Large intestine (tissue), 3 donors: ENCODE measurements around the gene PTPN4. TPM values are rescaled to one million over a fixed set of nuclear protein-coding genes. Genes with fewer than 3 reads are reported as not detected.

Experiments
- DNase-seq, 2 donors: peaks; one replicate each; pipeline versions ENCODE4 v3.0.0 to v3.0.0-alpha.2; 2013
- H3K27ac ChIP-seq: one replicate; pipeline ENCODE4 v1.5.1; 2013; ENCODE audit warnings: low read length
- H3K27me3 ChIP-seq: 2 replicates; pipeline ENCODE4 v1.6.1; 2013; ENCODE audit warnings: low read length; ENCODE audit not compliant: control insufficient read depth, insufficient read depth
- H3K36me3 ChIP-seq: 2 replicates; pipeline ENCODE4 v1.6.1; 2013; ENCODE audit warnings: low read length; ENCODE audit not compliant: control insufficient read depth, insufficient read depth
- H3K4me1 ChIP-seq: one replicate; pipeline ENCODE4 v1.6.1; 2013; ENCODE audit warnings: low read length; ENCODE audit not compliant: control insufficient read depth, insufficient read depth
- H3K4me3 ChIP-seq: one replicate; pipeline ENCODE4 v1.5.1; 2013; ENCODE audit warnings: low read length
- H3K9me3 ChIP-seq: one replicate; pipeline ENCODE4 v1.6.1; 2013; ENCODE audit warnings: mild to moderate bottlenecking, low read depth, low read length, moderate library complexity; ENCODE audit not compliant: control insufficient read depth
- WGBS: methylation state at CpG from one replicate; pipeline ENCODE4 v1.1.5; 2013; ENCODE audit warnings: low lambda C conversion rate; ENCODE audit not compliant: insufficient coverage; 5-methylcytosine and 5-hydroxymethylcytosine counted together
- polyA plus RNA-seq: library from polyadenylated mRNA; unstranded; fragments of 120-200 nt; gene quantifications from one replicate; pipeline ENCODE4 v1.2.1, GENCODE V29; 2013

Gene PTPN4
- polyA plus RNA-seq, 1 donor: 13.3 TPM

DNA sequence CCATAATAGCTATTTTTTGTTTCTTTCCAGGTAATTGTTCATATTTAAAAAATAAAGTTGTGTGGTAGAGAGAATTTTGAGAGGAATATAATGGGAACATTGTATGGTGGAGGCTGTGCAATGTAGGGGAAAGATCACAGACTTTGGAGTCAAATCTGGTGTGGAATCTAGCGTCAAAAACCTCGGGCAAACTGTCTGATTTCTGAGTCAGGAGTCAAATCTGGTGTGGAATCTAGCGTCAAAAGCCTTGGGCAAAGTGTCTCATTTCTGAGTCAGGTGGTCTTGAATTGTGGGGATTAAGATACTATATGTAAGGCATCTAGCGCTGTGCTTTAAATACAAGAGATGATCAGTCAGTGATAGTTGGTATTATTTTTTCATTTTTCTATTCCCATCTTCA lies 5.1 kb downstream of the PTPN4 start:
- WGBS: no CpG with 5 or more reads among the region's 4 CpGs
- Histone ChIP-seq H3K9me3 (no peaks in the 10 kb centered on the region), H3K27ac (no peak overlapping the region), H3K4me1 (no peaks in the 10 kb centered on the region), H3K36me3 (no peaks in the 10 kb centered on the region), H3K4me3 (no peak overlapping the region), H3K27me3 (no peaks in the 10 kb centered on the region)
- DNase-seq: no peak

DNA sequence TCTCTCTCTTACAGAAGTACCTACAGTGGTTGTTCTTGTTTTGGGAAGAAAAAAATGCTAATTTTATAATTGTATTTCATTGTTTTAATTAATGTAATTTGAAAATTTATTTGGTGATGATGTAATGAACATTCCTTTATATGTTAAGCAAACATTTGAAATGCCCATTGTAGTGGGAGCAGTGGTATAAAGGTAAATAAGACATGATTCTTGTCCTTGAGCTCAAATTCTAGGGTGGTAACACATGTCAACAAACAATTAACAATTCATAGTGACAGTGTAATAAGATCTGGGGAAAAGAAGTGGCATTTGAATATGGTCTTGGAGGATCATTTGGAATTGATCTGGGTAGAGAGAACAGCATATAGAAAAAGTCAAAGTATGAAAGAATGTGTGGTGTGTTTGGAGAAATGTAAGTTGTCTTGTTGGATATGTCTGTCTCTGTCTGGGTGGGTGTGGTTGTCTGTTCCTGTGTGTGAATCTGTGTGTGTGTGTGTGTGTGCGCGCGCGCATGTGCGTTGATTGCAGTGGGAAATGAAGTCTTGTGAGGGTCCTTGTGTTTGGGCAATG lies 5.8 kb downstream of the PTPN4 start:
- WGBS: no CpG with 5 or more reads among the region's 5 CpGs
- Histone ChIP-seq H3K4me3 (no peak overlapping the region), H3K36me3 (no peaks in the 10 kb centered on the region), H3K27me3 (no peaks in the 10 kb centered on the region), H3K9me3 (no peaks in the 10 kb centered on the region), H3K27ac (no peak overlapping the region), H3K4me1 (no peaks in the 10 kb centered on the region)
- no peak for DNase-seq

DNA sequence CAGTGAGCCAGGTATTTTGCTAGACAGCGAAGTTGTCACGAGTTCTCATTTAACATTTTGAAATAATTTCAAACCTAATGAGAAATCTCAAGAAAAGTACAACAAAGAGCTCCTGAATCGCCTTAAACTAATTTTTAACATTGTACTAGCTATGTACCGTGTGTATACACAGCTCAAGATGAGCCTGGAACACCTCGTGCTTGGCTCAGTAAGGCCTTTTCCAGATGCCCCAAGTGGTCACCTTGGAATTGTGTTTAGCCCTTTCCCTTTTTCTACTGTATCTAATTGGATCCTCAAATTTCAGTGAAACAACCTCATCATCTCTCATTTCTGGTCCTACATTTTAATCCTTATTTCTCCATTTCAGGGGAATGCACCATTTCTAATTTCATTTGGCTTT lies 7.2 kb downstream of the PTPN4 start:
- no peak for DNase-seq
- 100% methylated on average over 2 of the region's 5 CpGs for WGBS
- H3K4me1 ChIP-seq: no peaks in the 10 kb centered on the region
- H3K4me3 ChIP-seq: no peak overlapping the region
- no peaks in the 10 kb centered on the region for H3K27me3 ChIP-seq
- no peak overlapping the region for H3K27ac ChIP-seq
- no peaks in the 10 kb centered on the region for H3K9me3 ChIP-seq
- H3K36me3 ChIP-seq: no peaks in the 10 kb centered on the region

DNA sequence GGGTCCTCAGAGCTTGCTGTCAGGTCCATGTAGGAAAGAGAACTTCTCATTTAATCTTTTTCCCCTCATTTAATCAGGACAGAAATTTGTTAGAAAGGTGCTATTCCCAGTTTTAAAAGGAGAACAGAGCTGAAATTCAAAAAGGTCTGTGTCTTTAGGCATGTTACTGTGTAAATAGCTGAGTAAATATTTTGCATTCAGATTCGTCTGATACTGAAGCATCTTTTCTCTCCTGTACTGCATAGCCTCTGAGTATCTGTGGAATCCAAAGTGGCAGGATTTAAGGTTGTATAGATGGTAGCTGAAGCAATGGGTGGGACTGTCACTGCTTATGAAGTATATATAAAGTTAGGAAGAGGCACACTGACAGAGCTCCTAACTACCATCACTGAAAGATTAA lies 9.0 kb downstream of the PTPN4 start:
- Histone ChIP-seq H3K27me3 (no peaks in the 10 kb centered on the region), H3K27ac (no peak overlapping the region), H3K4me3 (no peak overlapping the region), H3K4me1 (no peaks in the 10 kb centered on the region), H3K36me3 (no peaks in the 10 kb centered on the region), H3K9me3 (no peaks in the 10 kb centered on the region)
- DNase-seq: no peak
- no CpG with 5 or more reads among the region's 1 CpG for WGBS

DNA sequence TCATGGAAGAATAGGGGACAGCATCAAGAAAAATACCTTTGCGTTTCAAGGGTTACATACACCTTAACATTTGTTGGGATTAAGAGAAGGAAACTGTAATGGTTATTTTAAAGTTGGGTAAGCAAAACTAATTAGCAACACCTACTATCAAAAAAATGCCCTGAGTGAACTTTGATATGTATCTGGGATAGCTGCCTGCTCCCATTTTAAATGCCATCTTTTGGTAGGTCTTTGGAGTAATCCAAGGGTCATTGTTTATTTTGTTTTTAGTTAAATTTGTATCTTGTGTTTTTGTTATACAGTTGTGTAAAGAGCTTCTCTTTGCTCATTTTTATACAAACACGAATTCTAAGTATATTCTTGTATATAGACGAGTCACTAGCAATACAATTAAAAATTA lies 9.9 kb downstream of the PTPN4 start:
- H3K9me3 ChIP-seq: no peaks in the 10 kb centered on the region
- no peaks in the 10 kb centered on the region for H3K27me3 ChIP-seq
- no peaks in the 10 kb centered on the region for H3K36me3 ChIP-seq
- H3K4me3 ChIP-seq: no peak overlapping the region
- H3K27ac ChIP-seq: no peak overlapping the region
- whole genome bisulfite sequencing: 100% methylated on average over 2 of the region's 3 CpGs
- DNase-seq: no peak
- H3K4me1 ChIP-seq: no peaks in the 10 kb centered on the region

DNA sequence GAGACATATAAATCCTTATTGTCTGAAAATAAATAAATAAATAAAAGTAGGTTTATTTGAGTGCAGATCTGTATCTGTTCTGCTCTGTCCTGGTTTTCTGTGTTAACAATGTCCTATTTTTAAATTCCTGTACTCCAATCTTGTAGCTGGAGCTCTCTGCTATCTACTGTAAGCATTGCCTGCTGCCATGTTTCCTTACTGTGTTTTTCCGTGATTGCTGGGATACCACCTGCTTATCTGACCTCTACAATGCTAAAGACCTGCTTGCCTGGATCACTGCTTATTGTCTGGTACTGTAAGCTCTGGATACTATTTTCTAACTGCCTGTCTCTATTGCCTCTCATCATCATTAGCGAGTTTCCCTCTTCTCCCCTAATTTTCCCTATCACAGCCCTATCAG lies 11.6 kb downstream of the PTPN4 start:
- no peak overlapping the region for H3K4me3 ChIP-seq
- no peaks in the 10 kb centered on the region for H3K36me3 ChIP-seq
- H3K27ac ChIP-seq: no peak overlapping the region
- WGBS: no CpG with 5 or more reads among the region's 2 CpGs
- H3K27me3 ChIP-seq: no peaks in the 10 kb centered on the region
- no peak for DNase-seq
- H3K4me1 ChIP-seq: no peaks in the 10 kb centered on the region
- no peaks in the 10 kb centered on the region for H3K9me3 ChIP-seq

DNA sequence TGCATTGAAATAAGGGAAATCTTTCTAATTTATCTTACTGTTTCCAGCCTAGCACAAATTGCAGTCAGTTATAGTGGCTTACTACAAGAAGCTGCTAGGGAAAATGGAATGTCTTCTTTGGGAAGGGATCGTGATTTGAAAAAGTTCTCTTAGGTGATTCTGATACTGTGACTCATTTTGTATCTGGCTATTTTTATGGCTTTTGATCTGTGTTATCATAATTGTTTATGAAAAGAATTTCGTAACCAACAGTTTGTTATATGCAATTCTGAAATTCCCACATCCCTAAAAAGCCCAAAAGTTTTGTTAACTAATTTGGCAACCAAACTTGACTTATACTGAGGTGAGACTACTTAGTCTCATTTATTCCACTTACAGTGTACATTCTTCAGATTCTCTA lies 12.4 kb downstream of the PTPN4 start:
- Histone ChIP-seq H3K4me1 (no peaks in the 10 kb centered on the region), H3K27ac (no peak overlapping the region), H3K36me3 (no peaks in the 10 kb centered on the region), H3K9me3 (no peaks in the 10 kb centered on the region), H3K4me3 (no peak overlapping the region), H3K27me3 (no peaks in the 10 kb centered on the region)
- no peak for DNase-seq
- WGBS: no CpG with 5 or more reads among the region's 2 CpGs

DNA sequence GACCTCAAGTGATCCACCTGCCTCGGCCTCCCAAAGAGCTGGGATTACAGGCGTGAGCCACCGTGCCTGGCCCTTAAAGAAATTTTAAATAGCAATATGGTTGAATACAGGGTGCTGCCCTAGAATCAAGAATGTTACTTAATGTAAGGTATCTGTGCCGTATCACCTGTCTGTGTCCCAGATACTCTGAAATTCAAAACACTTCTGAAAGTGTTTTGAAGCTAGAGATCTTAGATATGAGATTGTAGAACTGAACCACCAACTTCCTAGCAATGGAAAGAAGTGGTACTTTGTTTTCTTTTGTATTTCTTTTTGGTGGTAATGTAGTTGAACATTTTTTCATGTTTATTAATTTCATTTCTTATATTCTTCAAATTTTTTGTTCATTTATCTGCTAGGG lies 13.0 kb downstream of the PTPN4 start:
- WGBS: no CpG with 5 or more reads among the region's 4 CpGs
- Histone ChIP-seq H3K27me3 (no peaks in the 10 kb centered on the region), H3K4me1 (no peaks in the 10 kb centered on the region), H3K4me3 (no peak overlapping the region), H3K27ac (no peak overlapping the region), H3K9me3 (no peaks in the 10 kb centered on the region), H3K36me3 (no peaks in the 10 kb centered on the region)
- no peak for DNase-seq

DNA sequence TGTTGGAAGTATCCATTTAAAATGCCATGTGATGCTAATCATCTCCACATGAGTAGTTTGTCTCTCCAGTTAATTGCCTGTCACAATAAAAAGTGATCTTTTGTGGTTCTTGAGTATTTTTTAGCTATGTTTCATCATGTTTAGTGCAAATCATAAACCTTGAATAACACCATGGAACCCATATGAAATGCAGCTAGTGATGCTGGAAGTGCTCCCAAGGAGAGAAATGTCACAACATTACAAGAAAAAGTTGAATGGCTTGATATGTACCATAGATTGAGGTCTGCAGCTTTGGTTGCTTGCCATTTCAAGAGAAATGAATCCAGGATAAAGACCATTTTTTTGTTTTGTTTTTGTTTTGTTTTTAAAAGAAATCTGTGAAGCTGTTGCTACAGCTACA lies 14.3 kb downstream of the PTPN4 start:
- Histone ChIP-seq H3K4me3 (no peak overlapping the region), H3K36me3 (no peaks in the 10 kb centered on the region)

DNA sequence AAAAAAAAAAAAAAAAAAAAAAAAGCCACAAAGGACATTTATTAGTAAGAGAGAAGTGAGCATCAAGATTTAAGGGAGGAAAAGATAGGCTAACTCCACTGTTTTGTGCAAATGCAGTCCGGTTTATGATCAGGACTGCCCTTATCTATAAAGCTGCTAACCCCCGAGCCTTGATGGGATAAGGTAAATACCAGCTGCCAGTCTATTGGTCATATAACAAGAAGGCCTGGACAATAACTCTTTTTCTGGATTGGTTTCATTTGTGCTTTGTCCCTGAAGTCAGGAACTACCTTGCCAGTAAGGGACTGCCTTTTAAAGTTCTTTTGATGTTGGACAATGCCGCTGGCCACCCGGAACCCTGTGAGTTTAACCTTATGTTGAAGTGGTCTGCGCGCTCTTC lies 15.4 kb downstream of the PTPN4 start:
- no peaks in the 10 kb centered on the region for H3K36me3 ChIP-seq
- H3K4me1 ChIP-seq: no peaks in the 10 kb centered on the region
- WGBS: no CpG with 5 or more reads among the region's 6 CpGs
- H3K9me3 ChIP-seq: no peaks in the 10 kb centered on the region
- no peak overlapping the region for H3K4me3 ChIP-seq
- H3K27ac ChIP-seq: no peak overlapping the region
- H3K27me3 ChIP-seq: no peaks in the 10 kb centered on the region
- no peak for DNase-seq

More for the DNA sequence above, 14.3 kb downstream of the PTPN4 start:
- Histone ChIP-seq H3K27ac (no peak overlapping the region), H3K27me3 (no peaks in the 10 kb centered on the region), H3K9me3 (no peaks in the 10 kb centered on the region), H3K4me1 (no peaks in the 10 kb centered on the region)
- DNase-seq: no peak

DNA sequence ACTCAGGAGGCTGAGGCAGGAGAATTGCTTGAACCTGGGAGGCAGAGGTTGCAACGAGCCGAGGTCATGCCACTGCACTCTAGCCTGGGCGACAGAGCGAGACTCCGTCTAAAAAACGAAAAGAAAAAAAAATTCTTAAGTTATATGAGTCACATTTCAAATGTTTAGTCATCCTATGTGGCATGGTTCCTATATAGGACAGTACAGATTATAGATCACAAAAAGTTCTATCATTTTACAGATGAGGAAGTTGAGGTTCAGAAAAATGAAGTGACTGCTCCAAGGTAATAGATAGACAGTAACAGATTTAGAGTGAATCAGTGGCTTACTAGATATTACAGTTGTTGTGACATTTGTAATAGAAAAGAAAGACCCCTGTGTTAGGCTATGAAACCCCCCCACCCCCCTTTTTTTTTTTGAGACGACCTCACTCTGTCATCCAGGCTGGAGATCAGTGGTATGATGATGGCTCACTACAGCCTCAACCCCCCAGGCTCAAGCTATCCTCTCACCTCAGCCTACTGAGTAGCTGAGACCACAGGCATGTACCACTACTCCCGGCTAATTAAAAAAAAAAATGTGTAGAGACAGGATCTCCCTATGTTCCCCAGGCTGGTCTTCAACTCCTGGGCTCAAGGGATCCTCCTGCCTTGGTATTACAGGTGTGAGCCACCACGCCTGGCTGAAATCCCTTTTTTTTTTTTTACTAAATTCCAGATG lies 22.7 kb downstream of the PTPN4 start:
- Histone ChIP-seq H3K4me3 (no peak overlapping the region), H3K27me3 (no peaks in the 10 kb centered on the region), H3K27ac (no peak overlapping the region), H3K36me3 (peaks cover 2% of the 10 kb centered on the region), H3K4me1 (no peaks in the 10 kb centered on the region), H3K9me3 (no peaks in the 10 kb centered on the region)
- WGBS: 100% methylated on average over 4 of the region's 9 CpGs
- DNase-seq: no peak
